Neural cell (in vitro differentiated cells): ENCODE data around the gene BCL2L15.

Experiments used
- EP300 ChIP-seq: fragments of 450-650 bp; conservative IDR thresholded peaks from 2 replicates; pipeline ENCODE4 v1.6.1; 2014; ENCODE audit warnings: antibody characterized with exemption, mild to moderate bottlenecking, moderate library complexity; ENCODE audit not compliant: poor library complexity, severe bottlenecking
- POLR2AphosphoS5 ChIP-seq: IDR thresholded peaks from 2 replicates; pipeline ENCODE4 v1.6.1; 2012
- TAF1 ChIP-seq: IDR thresholded peaks from 2 replicates; pipeline ENCODE4 v1.6.1; 2012; ENCODE audit warnings: low read depth
- TF ChIP-seq, protein P1 (sequence below): fragments of 450-650 bp; IDR thresholded peaks from 2 replicates; pipeline ENCODE4 v1.5.1; 2014; ENCODE audit warnings: antibody characterized with exemption, mild to moderate bottlenecking, moderate library complexity; ENCODE audit not compliant: poor library complexity, severe bottlenecking

GRCh38 chr1:113934511-113935055 lies 47.2 kb upstream of the BCL2L15 start:
- TF ChIP-seq TAF1 (no peak), EP300 (no peak), POLR2AphosphoS5 (no peak)
- TF ChIP-seq, protein P1, sequence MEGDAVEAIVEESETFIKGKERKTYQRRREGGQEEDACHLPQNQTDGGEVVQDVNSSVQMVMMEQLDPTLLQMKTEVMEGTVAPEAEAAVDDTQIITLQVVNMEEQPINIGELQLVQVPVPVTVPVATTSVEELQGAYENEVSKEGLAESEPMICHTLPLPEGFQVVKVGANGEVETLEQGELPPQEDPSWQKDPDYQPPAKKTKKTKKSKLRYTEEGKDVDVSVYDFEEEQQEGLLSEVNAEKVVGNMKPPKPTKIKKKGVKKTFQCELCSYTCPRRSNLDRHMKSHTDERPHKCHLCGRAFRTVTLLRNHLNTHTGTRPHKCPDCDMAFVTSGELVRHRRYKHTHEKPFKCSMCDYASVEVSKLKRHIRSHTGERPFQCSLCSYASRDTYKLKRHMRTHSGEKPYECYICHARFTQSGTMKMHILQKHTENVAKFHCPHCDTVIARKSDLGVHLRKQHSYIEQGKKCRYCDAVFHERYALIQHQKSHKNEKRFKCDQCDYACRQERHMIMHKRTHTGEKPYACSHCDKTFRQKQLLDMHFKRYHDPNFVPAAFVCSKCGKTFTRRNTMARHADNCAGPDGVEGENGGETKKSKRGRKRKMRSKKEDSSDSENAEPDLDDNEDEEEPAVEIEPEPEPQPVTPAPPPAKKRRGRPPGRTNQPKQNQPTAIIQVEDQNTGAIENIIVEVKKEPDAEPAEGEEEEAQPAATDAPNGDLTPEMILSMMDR, result no peak
